Suprapubic skin (tissue), 4 donors: ENCODE measurements around the gene CNN2. TPM values are rescaled to one million over a fixed set of nuclear protein-coding genes. Genes with fewer than 3 reads are reported as not detected.

ENCODE experiments used
- DNase-seq, 2 donors: peaks; one replicate each; pipeline ENCODE4 v3.0.0-alpha.2; 2019; ENCODE audit warnings: low spot score in 2 of 2
- H3K27ac ChIP-seq: fragments of 200-600 bp; sonication (generic); one replicate; pipeline ENCODE4 v1.5.1; 2019
- H3K27me3 ChIP-seq: fragments of 200-600 bp; sonication (generic); one replicate; pipeline ENCODE4 v1.5.1; 2019
- H3K36me3 ChIP-seq: fragments of 200-600 bp; sonication (generic); one replicate; pipeline ENCODE4 v1.5.1; 2019
- H3K4me1 ChIP-seq: fragments of 200-600 bp; sonication (generic); one replicate; pipeline ENCODE4 v1.5.1; 2019
- H3K4me3 ChIP-seq: fragments of 200-600 bp; sonication (generic); one replicate; pipeline ENCODE4 v1.5.1; 2019; ENCODE audit warnings: mild to moderate bottlenecking
- H3K9me3 ChIP-seq: fragments of 200-600 bp; sonication (generic); one replicate; pipeline ENCODE4 v1.5.1; 2019
- CTCF ChIP-seq, 2 donors: fragments of 200-600 bp in 1 of 2; fragments of 450-650 bp in 1 of 2; sonication (generic) in 1 of 2; IDR thresholded peaks; one replicate each; pipeline ENCODE4 v1.5.1; 2016 to 2019; ENCODE audit warnings: antibody characterized with exemption in 2 of 2, mild to moderate bottlenecking in 1 of 2, moderate library complexity in 1 of 2
- EP300 ChIP-seq: sonication (generic); formaldehyde crosslinking; IDR thresholded peaks from one replicate; pipeline ENCODE4 v1.6.1; 2017; ENCODE audit warnings: antibody characterized with exemption
- POLR2A ChIP-seq, 2 donors: fragments of 450-650 bp; IDR thresholded peaks; one replicate each; pipeline ENCODE4 v1.6.1; 2017; ENCODE audit warnings: antibody characterized with exemption in 2 of 2, mild to moderate bottlenecking in 2 of 2, moderate library complexity in 2 of 2
- POLR2AphosphoS5 ChIP-seq, 3 donors: sonication (generic); formaldehyde crosslinking; IDR thresholded peaks; one replicate each; pipeline ENCODE4 v1.6.1; 2017; ENCODE audit warnings: antibody characterized with exemption in 3 of 3
- WGBS: methylation state at CpG from one replicate; pipeline ENCODE4 v1.1.5; 2018; 5-methylcytosine and 5-hydroxymethylcytosine counted together
- total RNA-seq, 4 donors: library from RNA; depleted of rRNA; stranded (reverse); fragments of >200 nt; gene quantifications; one replicate each; pipeline ENCODE4 v1.1.0, GENCODE V29; 2016

Gene CNN2
- total RNA-seq, 4 donors from 2014 or later: 44.0 to 75.1 (median 68.4) TPM

- no peaks in the 10 kb centered on the region for H3K9me3 ChIP-seq
- WGBS: 1% methylated on average over 19 of the region's 46 CpGs
- peaks cover 39% of the 10 kb centered on the region for H3K4me1 ChIP-seq
- TF ChIP-seq EP300 (no peak), POLR2A (IDR thresholded peaks at IDR 0.05) (no peak), CTCF (IDR thresholded peaks at IDR 0.05) (peak; percentile 93 to 99), POLR2AphosphoS5 (IDR thresholded peaks at IDR 0.05) (no peak)
- no peaks in the 10 kb centered on the region for H3K27me3 ChIP-seq
- peaks cover 11% of the 10 kb centered on the region for H3K36me3 ChIP-seq
- H3K4me3 ChIP-seq: peak overlapping the region; percentile 45
- H3K27ac ChIP-seq: no peak overlapping the region
- no peak for DNase-seq
These were observed 43.7 kb upstream of the CNN2 start for GRCh38 chr19:982567-983170.

- Histone ChIP-seq H3K9me3 (no peaks in the 10 kb centered on the region), H3K36me3 (peaks cover 19% of the 10 kb centered on the region), H3K27me3 (no peaks in the 10 kb centered on the region), H3K4me3 (peak within 1 kb of the TSS; percentile 85), H3K27ac (peak within 1 kb of the TSS; percentile 81), H3K4me1 (peaks cover 38% of the 10 kb centered on the region)
- TF ChIP-seq CTCF (IDR thresholded peaks at IDR 0.05) (peak in 1 of 2 donors; percentile 0), POLR2AphosphoS5 (IDR thresholded peaks at IDR 0.05) (peak in 2 of 3 donors; percentile 56 to 63), POLR2A (IDR thresholded peaks at IDR 0.05) (peak in 1 of 2 donors; percentile 58), EP300 (no peak)
- peak; percentile 95 to 97 for DNase-seq
- WGBS: under 1% methylated on average over 16 of the region's 78 CpGs
These were observed 42.0 kb upstream of the CNN2 start, which contains the start of gene WDR18 for GRCh38 chr19:984165-984967. TSS of gene WDR18 (plus strand) at chr19:984345. CDS start at chr19:984354, 9 bp downstream.

GRCh38 chr19:986083-986482 is 40.3 kb upstream of the CNN2 start:
- no peaks in the 10 kb centered on the region for H3K9me3 ChIP-seq
- no peak for DNase-seq
- H3K4me1 ChIP-seq: peaks cover 29% of the 10 kb centered on the region
- no peak for TF ChIP-seq POLR2A (IDR thresholded peaks at IDR 0.05)
- TF ChIP-seq POLR2AphosphoS5 (IDR thresholded peaks at IDR 0.05): no peak
- TF ChIP-seq CTCF (IDR thresholded peaks at IDR 0.05): no peak
- no peak for TF ChIP-seq EP300
- H3K27ac ChIP-seq: no peak overlapping the region
- no peak overlapping the region for H3K4me3 ChIP-seq
- peaks cover 33% of the 10 kb centered on the region for H3K36me3 ChIP-seq
- WGBS: 87% methylated on average over 13 of the region's 14 CpGs
- H3K27me3 ChIP-seq: no peaks in the 10 kb centered on the region

GRCh38 chr19:988081-988480 is 38.3 kb upstream of the CNN2 start:
- 90% methylated on average over 2 of the region's 14 CpGs for WGBS
- no peak for TF ChIP-seq CTCF (IDR thresholded peaks at IDR 0.05)
- no peak for TF ChIP-seq POLR2A (IDR thresholded peaks at IDR 0.05)
- TF ChIP-seq EP300: no peak
- TF ChIP-seq POLR2AphosphoS5 (IDR thresholded peaks at IDR 0.05): no peak
- H3K4me1 ChIP-seq: peaks cover 21% of the 10 kb centered on the region
- no peak overlapping the region for H3K27ac ChIP-seq
- H3K36me3 ChIP-seq: peaks cover 46% of the 10 kb centered on the region
- no peaks in the 10 kb centered on the region for H3K9me3 ChIP-seq
- no peak overlapping the region for H3K4me3 ChIP-seq
- no peak for DNase-seq
- no peaks in the 10 kb centered on the region for H3K27me3 ChIP-seq

- no peak for TF ChIP-seq EP300
- no peak for TF ChIP-seq CTCF (IDR thresholded peaks at IDR 0.05)
- no peak for TF ChIP-seq POLR2A (IDR thresholded peaks at IDR 0.05)
- TF ChIP-seq POLR2AphosphoS5 (IDR thresholded peaks at IDR 0.05): no peak
- Histone ChIP-seq H3K4me3 (no peak overlapping the region), H3K9me3 (no peaks in the 10 kb centered on the region), H3K36me3 (peaks cover 48% of the 10 kb centered on the region), H3K4me1 (peaks cover 17% of the 10 kb centered on the region), H3K27ac (no peak overlapping the region), H3K27me3 (no peaks in the 10 kb centered on the region)
- 80% methylated on average over 6 of the region's 15 CpGs for WGBS
- no peak for DNase-seq
These were observed 37.9 kb upstream of the CNN2 start for GRCh38 chr19:988510-988909.
